Activated T-helper 1 cell treated with Interleukin-2 at 50 U/mL for 16 hours (primary cell): ENCODE results near the gene BTBD7.

ENCODE experiments used
- DNase-seq: peaks from one replicate; pipeline ENCODE4 v3.0.0-alpha.2; 2020; ENCODE audit warnings: low read depth

Gene BTBD7

GRCh38 chr14:93330609-93331000 is 2.2 kb downstream of the BTBD7 start:
- no peak for DNase-seq

GRCh38 chr14:93329965-93330608 is 2.7 kb downstream of the BTBD7 start:
- no peak for DNase-seq

DNA sequence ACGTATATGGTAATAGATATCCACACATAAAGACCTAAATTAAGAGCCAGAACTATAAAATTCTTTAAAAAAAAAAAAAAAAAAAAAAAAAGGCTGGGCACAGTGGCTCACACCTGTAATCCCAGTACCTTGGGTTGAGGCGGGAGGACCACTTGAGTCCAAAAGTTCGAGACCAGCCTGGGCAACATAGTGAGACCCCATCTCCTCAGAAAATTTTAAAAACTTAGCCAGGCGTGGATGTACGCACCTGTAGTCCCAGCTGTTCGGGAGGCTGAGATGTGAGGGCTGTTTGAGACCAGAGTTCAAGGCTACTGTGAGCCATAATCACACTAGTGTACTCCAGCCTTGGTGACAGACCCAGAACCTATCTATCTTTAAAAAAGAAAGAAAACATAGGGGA is 4.3 kb downstream of the BTBD7 start:
- DNase-seq: no peak

DNA sequence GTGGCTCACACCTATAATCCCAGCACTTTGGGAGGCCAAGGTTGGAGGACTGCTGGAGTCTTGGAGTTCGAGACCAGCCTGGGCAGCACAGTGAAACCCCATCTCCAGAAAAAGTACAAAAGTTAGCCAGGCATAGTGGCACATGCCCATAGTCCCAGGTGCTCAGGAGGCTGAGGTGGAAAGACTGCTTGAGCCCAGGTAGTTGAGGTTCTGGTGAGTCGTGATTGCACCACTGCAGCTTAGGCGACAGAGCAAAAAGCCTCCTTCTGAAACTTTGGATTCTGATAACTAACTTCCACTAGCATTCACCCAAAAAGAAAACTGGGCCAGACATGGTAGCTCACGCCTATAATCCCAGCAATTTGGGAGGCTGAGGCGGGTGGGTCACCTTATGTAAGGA is 6.6 kb downstream of the BTBD7 start:
- no peak for DNase-seq

DNA sequence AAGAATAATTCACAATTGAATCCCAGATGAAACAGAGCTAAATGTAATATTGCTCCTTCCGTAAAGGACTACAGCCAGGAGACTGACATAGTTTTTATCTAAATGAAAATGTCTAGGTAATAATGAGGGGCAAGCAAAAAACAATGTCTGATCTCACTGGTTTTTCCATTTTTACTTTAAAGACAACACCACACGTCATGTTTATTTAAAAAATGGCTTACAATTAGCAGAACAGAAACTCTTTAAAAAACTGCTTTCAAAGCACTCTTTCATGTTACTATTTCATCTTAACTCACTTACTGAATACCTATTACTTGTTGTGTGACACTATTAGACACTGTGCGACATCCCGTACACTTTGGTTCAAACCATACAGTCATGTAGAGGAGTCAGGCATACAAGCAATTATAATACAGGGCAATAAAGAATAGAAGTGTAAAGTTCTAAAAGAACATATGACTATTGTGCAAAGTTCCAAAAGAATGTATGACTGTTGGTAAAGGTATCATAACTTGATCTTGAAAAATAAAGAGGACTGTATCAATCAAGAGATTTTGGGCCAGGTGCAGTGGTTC is 9.1 kb downstream of the BTBD7 start:
- no peak for DNase-seq

DNA sequence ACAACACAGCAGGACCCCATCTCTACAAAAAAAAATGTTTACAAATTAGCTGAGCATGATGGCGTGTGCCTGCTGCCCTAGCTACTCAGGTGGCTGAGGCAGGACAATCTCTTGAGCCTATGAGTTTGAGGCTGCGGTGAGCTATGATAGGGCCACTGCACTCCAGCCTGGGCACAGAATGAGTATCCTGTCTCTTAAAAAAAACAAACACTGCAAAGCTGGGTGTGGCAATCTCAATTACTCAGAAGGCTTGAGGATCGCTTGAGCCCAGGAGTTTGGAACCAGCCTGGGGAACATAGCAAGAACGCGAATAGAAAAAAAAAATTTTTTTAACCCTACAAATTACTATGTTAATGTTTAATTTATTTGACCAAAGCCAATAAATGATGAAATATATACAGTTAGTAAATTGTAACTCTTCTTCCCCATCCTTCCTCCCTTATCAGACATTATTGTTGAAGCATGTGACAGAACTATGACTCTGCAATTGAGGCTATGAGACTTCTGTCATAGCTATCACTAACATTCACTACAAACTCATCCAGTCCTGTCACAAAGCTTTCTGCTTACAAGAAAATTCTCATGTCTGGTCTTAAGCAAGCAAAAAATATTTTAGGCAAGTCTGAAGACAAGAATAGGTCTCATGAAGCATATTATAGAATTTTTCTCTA is 9.8 kb downstream of the BTBD7 start:
- no peak for DNase-seq

- DNase-seq: no peak
Observed at GRCh38 chr14:93320489-93320888, 12.3 kb downstream of the BTBD7 start.

- DNase-seq: no peak
Observed at GRCh38 chr14:93319958-93320357, 12.9 kb downstream of the BTBD7 start.

GRCh38 chr14:93319494-93319893 is 13.3 kb downstream of the BTBD7 start:
- DNase-seq: no peak

GRCh38 chr14:93318927-93319326 is 13.9 kb downstream of the BTBD7 start:
- DNase-seq: no peak

GRCh38 chr14:93317875-93318807 is 14.7 kb downstream of the BTBD7 start:
- DNase-seq: no peak

- DNase-seq: no peak
Observed at GRCh38 chr14:93317210-93317874, 15.5 kb downstream of the BTBD7 start.

DNA sequence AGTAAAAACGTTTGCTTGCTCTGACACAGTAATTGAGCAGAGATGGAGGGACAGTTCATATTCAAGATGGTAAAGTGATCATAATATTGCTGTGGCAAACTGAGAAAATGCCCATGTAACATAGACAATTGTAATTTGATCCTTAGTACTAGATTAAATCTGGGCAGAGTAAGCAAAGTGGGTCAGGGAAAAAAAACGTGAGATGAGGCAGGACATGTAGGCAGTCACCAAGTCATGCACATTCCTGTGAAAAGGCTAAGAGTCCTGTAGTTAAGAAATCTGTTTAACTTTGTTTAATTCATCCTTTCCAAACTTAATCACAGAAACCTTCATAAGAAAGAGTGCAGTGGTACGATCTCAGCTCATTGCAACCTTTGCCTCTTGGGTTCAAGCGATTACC is 16.1 kb downstream of the BTBD7 start:
- DNase-seq: no peak

DNA sequence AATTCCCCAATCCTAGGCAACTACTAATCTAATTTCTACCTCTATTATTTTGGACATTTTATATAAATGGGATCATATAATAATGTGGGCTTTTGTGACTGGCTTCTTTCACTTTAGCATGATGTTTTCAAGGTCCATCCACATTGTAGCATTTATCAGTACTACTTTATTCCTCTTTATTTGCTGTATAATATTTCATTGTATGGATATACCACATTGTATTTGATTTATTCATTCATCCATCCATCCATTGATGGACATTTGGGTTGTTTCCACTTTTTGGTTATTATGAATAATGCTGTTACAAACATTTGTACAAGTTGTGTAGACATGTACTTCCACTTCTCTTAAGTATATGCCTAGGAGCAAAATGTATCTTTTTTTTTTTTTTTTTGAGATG is 17.3 kb downstream of the BTBD7 start:
- no peak for DNase-seq

- DNase-seq: no peak
Observed at GRCh38 chr14:93311082-93311481, 21.8 kb downstream of the BTBD7 start.

DNA sequence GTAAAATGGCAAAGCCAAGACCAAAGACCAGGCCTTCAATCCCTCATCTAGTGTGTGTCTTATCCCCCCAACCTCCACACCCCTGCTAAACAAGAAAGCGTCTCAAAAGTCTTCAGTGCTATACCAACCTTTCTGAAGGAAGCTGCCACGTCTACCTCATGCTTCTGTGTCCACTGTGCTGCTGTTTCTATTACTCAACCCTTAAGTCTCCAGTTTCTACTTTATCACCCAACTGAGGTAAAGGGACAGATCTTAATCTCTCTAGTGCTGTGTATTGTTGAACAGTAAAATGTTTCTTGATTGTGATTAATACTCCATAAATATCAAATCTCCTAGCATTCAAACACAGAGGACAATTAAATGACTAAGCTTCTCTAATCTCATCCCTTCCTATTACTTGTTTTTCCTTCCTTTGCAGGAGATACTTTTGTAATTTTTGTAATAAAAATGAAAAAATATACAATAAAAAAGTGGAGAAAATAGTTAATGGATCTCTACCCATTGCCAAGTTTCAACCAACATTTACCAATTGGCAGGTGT is 23.3 kb downstream of the BTBD7 start:
- no peak for DNase-seq

DNA sequence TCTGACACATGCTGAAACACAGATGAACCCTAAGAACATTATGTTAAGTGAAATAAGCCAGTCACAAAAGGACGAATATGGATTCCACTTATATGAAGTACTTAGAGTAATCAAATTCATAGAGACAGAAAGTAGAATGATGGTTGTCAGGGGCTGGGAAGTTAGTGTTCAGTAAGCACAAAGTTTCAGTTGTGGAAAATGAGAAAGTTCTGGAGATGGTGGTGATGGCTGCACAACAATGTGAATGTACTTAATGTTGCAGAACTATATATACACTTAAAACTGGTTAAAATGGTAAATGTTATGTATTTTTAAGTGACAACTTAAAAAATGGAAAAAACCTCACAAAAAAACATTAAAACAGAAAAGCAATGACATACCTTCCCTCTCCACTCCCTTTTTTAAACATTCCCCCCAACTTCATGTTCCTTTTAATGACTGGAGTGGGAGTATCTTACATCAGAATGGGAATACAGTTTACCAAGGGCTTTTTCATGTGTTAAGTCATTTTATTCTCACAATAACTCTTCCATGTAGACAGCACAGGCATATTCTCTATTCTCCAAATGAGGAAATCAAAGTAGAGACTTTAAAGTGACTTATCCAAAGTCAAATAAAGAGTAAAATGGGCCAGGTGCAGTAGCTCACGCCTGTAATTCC is 24.0 kb downstream of the BTBD7 start:
- DNase-seq: no peak

DNA sequence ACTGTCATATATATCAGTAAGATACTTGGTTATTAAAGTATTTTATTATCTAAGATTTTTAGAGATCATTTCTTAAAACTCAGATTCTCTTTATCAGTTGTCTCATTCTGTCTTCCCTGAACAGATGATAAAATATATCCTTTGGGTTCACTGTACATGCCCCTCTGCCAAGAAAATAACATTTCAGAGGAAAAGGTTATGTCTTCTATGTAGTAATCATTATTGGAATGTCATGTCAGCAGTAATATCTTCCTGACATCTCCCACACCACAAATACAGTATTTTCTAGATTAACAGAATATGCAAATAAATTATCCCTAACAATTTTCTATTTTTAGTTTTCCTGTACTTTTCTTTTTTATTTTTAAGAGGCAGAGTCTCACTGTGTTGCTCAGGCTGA is 26.0 kb downstream of the BTBD7 start:
- DNase-seq: no peak

DNA sequence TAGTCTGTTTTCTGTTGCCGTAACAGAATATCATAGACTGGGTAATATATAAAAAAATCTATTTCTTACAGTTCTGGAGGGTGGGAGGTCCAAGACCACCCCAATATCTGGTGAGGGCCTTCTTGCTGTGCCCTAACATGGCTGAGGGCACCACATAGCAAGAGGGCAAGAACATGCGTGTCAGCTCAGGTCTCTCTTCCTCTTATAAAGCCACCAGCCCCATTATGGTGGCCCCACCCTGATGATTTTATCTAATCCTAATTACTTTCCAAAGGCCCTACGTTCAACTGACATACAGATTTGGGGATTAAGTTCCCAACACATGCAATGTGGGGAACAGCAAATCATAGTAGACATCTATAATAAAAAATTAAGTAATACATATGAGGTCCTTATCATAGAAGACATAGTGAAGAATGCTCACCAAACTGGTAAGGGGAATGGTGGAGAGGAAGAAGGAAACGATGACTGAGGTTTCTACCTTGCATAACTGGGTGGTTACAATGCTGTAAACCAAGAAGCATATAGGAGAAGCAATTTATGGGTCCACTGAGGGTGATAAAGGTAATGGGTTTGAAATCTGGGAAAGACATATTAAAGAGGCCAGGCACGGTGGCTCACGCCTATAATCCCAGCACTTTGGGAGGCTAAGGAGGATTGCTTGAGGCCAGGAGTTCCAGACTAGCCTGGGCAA is 27.0 kb downstream of the BTBD7 start:
- DNase-seq: no peak

DNA sequence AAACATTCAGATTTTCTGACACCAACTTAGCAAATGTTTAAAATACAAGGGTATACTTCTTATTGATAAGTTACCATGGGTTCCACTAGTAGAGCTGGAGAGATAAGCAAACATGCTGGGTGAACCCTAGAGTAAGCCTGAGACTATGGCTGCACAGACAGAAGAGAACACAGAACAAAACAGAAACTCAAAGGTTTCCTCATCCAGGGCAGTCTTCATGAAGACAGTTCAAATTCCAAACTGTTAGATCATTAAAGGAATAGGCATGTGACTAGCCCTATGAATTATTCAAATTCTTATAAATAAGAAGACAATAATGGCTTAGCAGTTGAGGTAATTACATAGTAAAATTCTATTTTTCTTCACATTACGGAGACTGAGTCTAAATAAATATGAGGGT is 28.1 kb downstream of the BTBD7 start:
- no peak for DNase-seq

GRCh38 chr14:93303659-93304058 is 29.2 kb downstream of the BTBD7 start:
- DNase-seq: no peak
